A549 (cell line): Measurements from ENCODE around the gene VSX1.

ENCODE experiments used
- CEBPB ChIP-seq, 2 experiments: fragments of >200 bp in 1 of 2; sonication (Bioruptor Twin) in 1 of 2; formaldehyde crosslinking in 1 of 2; IDR thresholded peaks; 2 replicates each; pipeline ENCODE4 v1.6.1; 2012 to 2016
- CTCF ChIP-seq: fragments of >200 bp; sonication (Bioruptor Twin); formaldehyde crosslinking; IDR thresholded peaks from 3 replicates; pipeline ENCODE4 v1.5.1; 2016
- MAX ChIP-seq: IDR thresholded peaks from 2 replicates; pipeline ENCODE4 v1.6.1; 2012
- MYC ChIP-seq: IDR thresholded peaks from 2 replicates; pipeline ENCODE4 v1.6.1; 2012; ENCODE audit warnings: mild to moderate bottlenecking, inconsistent platforms, low read length, improper control_type of control experiment, borderline replicate concordance
- REST ChIP-seq: fragments of 200-600 bp; sonication (generic); IDR thresholded peaks from 2 replicates; pipeline ENCODE4 v1.6.1; 2016; ENCODE audit warnings: antibody characterized with exemption, mild to moderate bottlenecking, moderate library complexity
- RFX5 ChIP-seq: fragments of 450-650 bp; IDR thresholded peaks from 2 replicates; pipeline ENCODE4 v1.7.1; 2014; ENCODE audit warnings: antibody characterized with exemption, mild to moderate bottlenecking, moderate library complexity
- SREBF2 ChIP-seq: fragments of 450-650 bp; IDR thresholded peaks from 2 replicates; pipeline ENCODE4 v1.6.1; 2014; ENCODE audit warnings: mild to moderate bottlenecking, moderate library complexity

GRCh38 chr20:25128649-25129048 lies 46.7 kb upstream of the VSX1 start:
- TF ChIP-seq CTCF (no peak), MAX (no peak), REST (no peak), SREBF2 (no peak), RFX5 (no peak), MYC (no peak), CEBPB (IDR thresholded peaks at IDR 0.05) (no peak)
